HEK293T (cell line): Measurements from ENCODE around the gene CALCA.
"Not testable (repeated sequence)": the region's sequence is repeated elsewhere in the genome, so short reads cannot be mapped to it uniquely, and the experiment has no call there.

Experiments used
- CTCF ChIA-PET: fragments of 350-600 bp; formaldehyde crosslinking; extraction: SDS; loops from one replicate; lab custom pipeline; 2021; ENCODE audit warnings: antibody characterized with exemption, inconsistent platforms; lab: Yijun Ruan, JAX
- POLR2A ChIA-PET: fragments of 350-600 bp; formaldehyde crosslinking; extraction: SDS; loops from one replicate; lab custom pipeline; 2020; ENCODE audit warnings: antibody characterized with exemption, inconsistent platforms; lab: Yijun Ruan, JAX
- DNase-seq: peaks from one replicate; pipeline ENCODE4 v3.0.0; 2012; ENCODE audit warnings: mixed read lengths; ENCODE audit errors: extremely low spot score
- ARNT ChIP-seq: fragments of 450-650 bp; IDR thresholded peaks from 2 replicates; pipeline ENCODE4 v1.6.1; 2017; ENCODE audit warnings: mild to moderate bottlenecking
- BHLHE40 ChIP-seq: fragments of 450-650 bp; IDR thresholded peaks from 2 replicates; pipeline ENCODE4 v1.6.1; 2016; ENCODE audit warnings: mild to moderate bottlenecking, moderate library complexity, borderline replicate concordance
- CTBP1 ChIP-seq: fragments of 450-650 bp; IDR thresholded peaks from 2 replicates; pipeline ENCODE4 v1.6.1; 2016; ENCODE audit warnings: borderline replicate concordance
- ELF4 ChIP-seq: fragments of 450-650 bp; IDR thresholded peaks from 2 replicates; pipeline ENCODE4 v1.6.1; 2017; ENCODE audit warnings: antibody characterized with exemption
- FOXA1 ChIP-seq: fragments of 450-650 bp; IDR thresholded peaks from 2 replicates; pipeline ENCODE4 v1.6.1; 2016; ENCODE audit warnings: mild to moderate bottlenecking
- FOXK2 ChIP-seq: fragments of 450-650 bp; IDR thresholded peaks from 2 replicates; pipeline ENCODE4 v1.6.1; 2016; ENCODE audit warnings: mild to moderate bottlenecking
- FOXM1 ChIP-seq: fragments of 450-650 bp; IDR thresholded peaks from 2 replicates; pipeline ENCODE4 v1.6.1; 2017; ENCODE audit warnings: mild to moderate bottlenecking, borderline replicate concordance
- HDGF ChIP-seq: fragments of 450-650 bp; IDR thresholded peaks from 2 replicates; pipeline ENCODE4 v1.6.1; 2017; ENCODE audit warnings: antibody characterized with exemption, borderline replicate concordance
- L3MBTL2 ChIP-seq: fragments of 450-650 bp; conservative IDR thresholded peaks from 2 replicates; pipeline ENCODE4 v1.6.1; 2016; ENCODE audit warnings: mild to moderate bottlenecking
- LEF1 ChIP-seq: fragments of 450-650 bp; IDR thresholded peaks from 2 replicates; pipeline ENCODE4 v1.6.1; 2017; ENCODE audit warnings: mild to moderate bottlenecking, borderline replicate concordance
- NFRKB ChIP-seq: fragments of 450-650 bp; IDR thresholded peaks from 2 replicates; pipeline ENCODE4 v1.6.1; 2016; ENCODE audit warnings: mild to moderate bottlenecking, moderate library complexity
- SP1 ChIP-seq: fragments of 450-650 bp; IDR thresholded peaks from 2 replicates; pipeline ENCODE4 v1.6.1; 2017
- SUZ12 ChIP-seq: fragments of 450-650 bp; IDR thresholded peaks from 2 replicates; pipeline ENCODE4 v1.6.1; 2016; ENCODE audit warnings: mild to moderate bottlenecking
- TARDBP ChIP-seq: fragments of 450-650 bp; IDR thresholded peaks from 2 replicates; pipeline ENCODE4 v1.6.1; 2016
- ZNF384 ChIP-seq: fragments of 450-650 bp; IDR thresholded peaks from 2 replicates; pipeline ENCODE4 v1.6.1; 2016
- TF ChIP-seq, protein P1 (sequence below): fragments of 450-650 bp; IDR thresholded peaks from 2 replicates; pipeline ENCODE4 v1.6.1; 2016

CALCA gene, protein sequence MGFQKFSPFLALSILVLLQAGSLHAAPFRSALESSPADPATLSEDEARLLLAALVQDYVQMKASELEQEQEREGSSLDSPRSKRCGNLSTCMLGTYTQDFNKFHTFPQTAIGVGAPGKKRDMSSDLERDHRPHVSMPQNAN

DNA sequence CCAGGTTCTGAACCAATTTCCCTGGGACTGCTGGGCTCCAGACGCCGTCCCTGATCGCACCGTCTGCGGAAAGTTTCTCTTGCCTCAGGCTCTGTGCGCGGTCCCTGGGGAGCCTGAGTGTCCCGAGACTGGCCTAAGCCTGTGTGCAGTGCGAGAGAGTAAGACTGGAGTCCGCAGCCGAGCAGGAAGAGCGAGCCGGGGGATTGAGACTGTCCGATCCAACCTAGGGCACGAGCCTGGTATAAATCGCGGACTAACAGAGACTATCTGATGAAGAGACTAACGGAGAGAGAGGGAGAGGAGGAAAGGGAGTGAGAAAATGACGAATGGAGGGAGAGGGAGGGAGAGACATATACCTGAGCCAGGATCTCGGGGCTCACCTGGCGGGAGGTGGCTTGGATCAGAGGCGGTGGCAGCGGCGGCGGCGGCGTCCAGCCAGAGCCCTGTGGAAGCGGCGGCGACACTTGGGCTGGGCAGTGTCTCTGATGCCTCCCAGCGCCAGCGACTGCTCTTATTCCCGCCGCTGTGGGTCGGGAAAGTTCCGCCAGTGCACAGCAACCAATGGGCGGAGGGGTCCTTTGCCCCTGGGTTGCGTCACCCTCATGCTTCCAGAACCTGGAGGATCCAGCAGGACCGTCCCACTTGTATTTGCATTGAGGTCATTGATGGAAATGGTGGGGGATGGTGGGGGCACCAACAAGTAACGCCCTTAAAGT lies at the start of gene CALCA:
Gene CALCA, minus strand, starts transcription at position 487 of the 716 bp plus-strand sequence. CDS start 1,159 bp downstream, outside the sequence.
- DNase-seq, result no peak
- ChIA-PET POLR2A (no interaction called here), CTCF (interaction anchor here (1.4 kb wide), 1 partner anchor 34 kb away, joined by 4 read pairs; no protein-coding TSS in a partner anchor)
- TF ChIP-seq LEF1, result no peak
- no peak for TF ChIP-seq BHLHE40
- TF ChIP-seq ZNF384, result no peak
- TF ChIP-seq SUZ12, result no peak

DNA sequence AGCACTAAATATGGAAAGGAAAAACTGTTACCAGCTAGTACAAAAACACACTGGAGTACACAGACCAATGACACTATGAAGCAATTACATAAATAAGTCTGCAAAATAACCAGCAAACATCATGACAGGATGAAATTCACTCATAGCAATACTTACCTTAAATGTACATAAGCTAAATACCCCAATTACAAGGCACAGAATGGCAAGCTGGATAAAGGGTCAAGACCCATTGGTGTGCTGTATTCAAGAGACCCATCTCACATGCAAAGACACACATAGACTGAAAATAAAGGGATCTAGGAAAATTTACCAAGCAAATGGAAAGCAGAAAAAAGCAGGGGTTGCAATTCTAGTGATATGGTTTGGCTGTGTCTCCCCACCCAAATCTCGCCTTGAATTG lies 44.0 kb upstream of the CALCA start:
- ChIA-PET CTCF (no interaction called here), POLR2A (no interaction called here)
- no peak for DNase-seq
- no peak for TF ChIP-seq BHLHE40
- TF ChIP-seq SP1, result no peak
- no peak for TF ChIP-seq LEF1
- no peak for TF ChIP-seq ELF4
- TF ChIP-seq, protein P1, sequence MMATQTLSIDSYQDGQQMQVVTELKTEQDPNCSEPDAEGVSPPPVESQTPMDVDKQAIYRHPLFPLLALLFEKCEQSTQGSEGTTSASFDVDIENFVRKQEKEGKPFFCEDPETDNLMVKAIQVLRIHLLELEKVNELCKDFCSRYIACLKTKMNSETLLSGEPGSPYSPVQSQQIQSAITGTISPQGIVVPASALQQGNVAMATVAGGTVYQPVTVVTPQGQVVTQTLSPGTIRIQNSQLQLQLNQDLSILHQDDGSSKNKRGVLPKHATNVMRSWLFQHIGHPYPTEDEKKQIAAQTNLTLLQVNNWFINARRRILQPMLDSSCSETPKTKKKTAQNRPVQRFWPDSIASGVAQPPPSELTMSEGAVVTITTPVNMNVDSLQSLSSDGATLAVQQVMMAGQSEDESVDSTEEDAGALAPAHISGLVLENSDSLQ, result no peak
- no peak for TF ChIP-seq FOXA1
- no peak for TF ChIP-seq CTBP1
- no peak for TF ChIP-seq FOXK2
- TF ChIP-seq ZNF384, result no peak
- TF ChIP-seq TARDBP, result no peak

DNA sequence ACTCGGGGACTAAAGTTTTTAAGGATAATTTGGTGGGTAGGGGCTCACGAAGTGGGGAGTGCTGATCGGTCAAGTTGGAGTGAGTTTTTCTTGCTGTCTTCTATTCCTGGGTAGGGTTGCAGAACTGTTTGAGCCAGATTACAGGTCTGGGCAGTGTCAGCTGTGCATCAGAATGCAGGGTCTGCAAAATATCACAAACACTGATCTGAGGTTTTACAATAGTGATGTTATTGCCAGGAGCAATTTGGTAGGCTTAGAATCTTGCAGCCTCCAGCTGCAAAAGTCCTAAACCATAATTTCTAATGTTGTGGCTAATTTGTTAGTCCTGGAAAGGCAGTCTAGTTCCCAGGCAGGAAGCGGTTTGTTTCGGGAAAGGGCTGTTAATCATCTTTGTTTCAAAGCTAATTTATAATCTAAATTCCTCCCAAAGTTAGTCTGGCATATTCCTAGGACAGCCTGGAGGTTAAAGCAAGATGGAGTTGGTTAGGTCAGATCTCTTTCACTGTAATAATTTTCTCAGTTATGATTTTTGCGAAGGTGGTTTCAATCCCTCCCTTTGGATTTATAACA lies 39.7 kb upstream of the CALCA start:
- ChIA-PET CTCF (interaction anchor here (2.4 kb wide), 1 partner anchor 104 kb away, joined by 9 read pairs; no protein-coding TSS in a partner anchor), POLR2A (no interaction called here)
- TF ChIP-seq ELF4, result no peak
- TF ChIP-seq FOXA1, result no peak
- no peak for TF ChIP-seq SUZ12
- no peak for TF ChIP-seq FOXK2
- TF ChIP-seq NFRKB, result no peak
- no peak for TF ChIP-seq SP1
- TF ChIP-seq FOXM1, result no peak
- TF ChIP-seq CTBP1, result no peak
- TF ChIP-seq, protein P1, result no peak
- no peak for TF ChIP-seq BHLHE40
- TF ChIP-seq L3MBTL2, result no peak
- no peak for TF ChIP-seq ARNT
- no peak for TF ChIP-seq ZNF384
- DNase-seq, result no peak

DNA sequence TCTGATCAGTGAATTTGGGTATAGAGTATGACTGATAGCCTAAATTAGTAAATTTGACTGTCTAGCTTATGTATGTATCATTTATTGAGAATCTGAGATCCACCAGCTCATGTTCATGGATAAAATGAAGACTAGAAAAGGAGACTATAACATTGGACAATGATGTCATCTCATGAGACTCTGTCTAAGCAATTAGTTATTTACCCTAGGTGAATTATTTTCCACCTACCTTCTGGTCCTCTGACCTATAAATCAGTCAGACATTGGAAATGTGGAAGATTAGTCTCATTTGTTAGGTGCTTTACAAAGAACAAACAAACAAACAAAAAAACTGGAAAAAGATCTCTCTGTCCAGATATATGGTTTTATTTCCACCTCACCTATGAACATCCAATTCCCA lies 38.7 kb upstream of the CALCA start:
- POLR2A ChIA-PET, result no interaction called here
- TF ChIP-seq, protein P1, result no peak
- TF ChIP-seq ZNF384 (no peak), L3MBTL2 (no peak), FOXK2 (no peak), LEF1 (no peak), SP1 (no peak), TARDBP (no peak), NFRKB (no peak), HDGF (no peak), FOXA1 (no peak), ARNT (no peak), FOXM1 (no peak), SUZ12 (no peak), BHLHE40 (no peak), CTBP1 (no peak), ELF4 (no peak)
- CTCF ChIA-PET, result no interaction called here
- no peak for DNase-seq

DNA sequence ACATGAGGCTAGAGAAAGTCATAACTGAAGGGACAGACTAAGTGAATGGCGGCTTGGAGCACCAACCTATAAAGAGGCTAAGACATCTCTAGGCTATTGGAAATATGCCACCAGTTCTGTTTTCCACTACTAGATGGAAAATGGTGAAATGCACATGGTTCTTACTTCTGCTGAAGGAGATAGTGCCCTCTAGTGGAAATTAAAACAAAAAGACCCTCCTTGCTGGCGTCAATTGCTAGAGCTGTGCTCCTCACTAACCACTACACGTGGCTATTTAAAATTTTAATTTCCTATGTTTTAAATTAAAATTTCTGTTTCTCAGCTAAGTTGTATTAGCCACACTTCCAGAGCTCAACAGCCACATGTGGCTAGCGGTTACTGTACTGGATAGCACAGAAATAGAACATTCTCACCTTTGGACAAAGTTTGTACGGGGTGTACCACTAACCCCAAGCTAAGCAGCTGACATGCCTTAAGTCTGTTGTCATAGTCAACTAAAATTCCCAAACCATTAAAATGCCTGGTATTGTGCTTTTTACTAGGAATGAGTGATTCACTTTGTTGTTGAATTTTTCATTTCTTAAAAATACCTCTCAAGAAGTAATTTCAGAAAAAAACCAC lies 34.1 kb upstream of the CALCA start:
- ChIA-PET CTCF (interaction anchor here (0.6 to 1.7 kb wide), 4 partner anchors 33 to 216 kb away, joined by 3 to 11 read pairs (median 4); partner anchors contain the start of gene CALCB), POLR2A (no interaction called here)
- peak; percentile 39 for DNase-seq
- TF ChIP-seq, protein P1, result no peak
- no peak for TF ChIP-seq FOXA1
- no peak for TF ChIP-seq TARDBP
- no peak for TF ChIP-seq LEF1
- TF ChIP-seq SP1, result no peak
- no peak for TF ChIP-seq CTBP1
- TF ChIP-seq L3MBTL2, result peak; percentile 86

DNA sequence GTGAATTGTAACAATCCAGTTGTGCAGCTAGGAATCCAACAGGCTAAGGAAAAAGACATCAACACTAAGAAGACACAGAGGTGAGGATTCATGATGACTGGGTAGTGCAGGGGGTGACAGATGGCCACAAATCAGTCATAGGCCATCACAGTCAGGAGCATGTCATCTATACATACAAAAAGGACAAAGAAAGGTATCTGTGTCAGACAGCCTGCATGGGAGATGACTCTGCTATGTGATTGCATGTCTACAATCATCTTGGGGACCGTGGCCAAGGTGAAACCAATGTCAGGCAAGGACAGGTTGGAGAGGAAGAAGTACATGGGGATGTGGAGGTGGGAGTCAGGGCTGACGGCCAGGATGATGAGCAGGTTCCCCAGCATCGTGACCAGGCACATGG lies 16.0 kb upstream of the CALCA start:
- POLR2A ChIA-PET, DNase-seq, CTCF ChIA-PET: not testable (repeated sequence)
